Smooth muscle cell (in vitro differentiated cells): ENCODE measurements around the gene SPON1. TPM values are rescaled to one million over a fixed set of nuclear protein-coding genes. Genes with fewer than 3 reads are reported as not detected.

Experiments
- DNase-seq: peaks from one replicate; lab custom pipeline; 2025; ENCODE audit not compliant: unreplicated experiment; lab: John Stamatoyannopoulos, UW
- H2AFZ ChIP-seq: fragments of 200-600 bp; sonication (generic); 2 replicates; pipeline ENCODE4 v1.6.0; 2016; ENCODE audit warnings: antibody characterized with exemption, low read depth, mild to moderate bottlenecking
- H3F3A ChIP-seq: fragments of 200-600 bp; sonication (generic); 2 replicates; pipeline ENCODE4 v1.6.0; 2017; ENCODE audit warnings: antibody characterized with exemption, low read depth
- H3K27ac ChIP-seq: fragments of 200-600 bp; sonication (generic); 2 replicates; pipeline ENCODE4 v1.5.1; 2016; ENCODE audit warnings: low read depth, mild to moderate bottlenecking
- H3K27me3 ChIP-seq: fragments of 200-600 bp; sonication (generic); 2 replicates; pipeline ENCODE4 v1.6.1; 2016; ENCODE audit warnings: low read depth, mild to moderate bottlenecking
- H3K36me3 ChIP-seq: fragments of 200-600 bp; sonication (generic); 2 replicates; pipeline ENCODE4 v1.5.1; 2016; ENCODE audit warnings: low read depth
- H3K4me1 ChIP-seq: fragments of 200-600 bp; sonication (generic); 2 replicates; pipeline ENCODE4 v1.5.1; 2016; ENCODE audit warnings: low read depth
- H3K4me2 ChIP-seq: fragments of 200-600 bp; sonication (generic); 2 replicates; pipeline ENCODE4 v1.6.0; 2016; ENCODE audit warnings: mild to moderate bottlenecking
- H3K4me3 ChIP-seq: fragments of 200-600 bp; sonication (generic); 2 replicates; pipeline ENCODE4 v1.5.1; 2016; ENCODE audit warnings: mild to moderate bottlenecking
- H3K79me2 ChIP-seq: fragments of 200-600 bp; sonication (generic); 2 replicates; pipeline ENCODE4 v1.6.0; 2016; ENCODE audit warnings: low read depth, mild to moderate bottlenecking
- H3K9ac ChIP-seq: fragments of 200-600 bp; sonication (generic); 2 replicates; pipeline ENCODE4 v1.6.0; 2016; ENCODE audit warnings: low read depth
- H3K9me3 ChIP-seq: fragments of 200-600 bp; sonication (generic); replicated peaks from 2 replicates; pipeline ENCODE4 v1.5.1; 2016; ENCODE audit warnings: low read depth
- H4K20me1 ChIP-seq: fragments of 200-600 bp; sonication (generic); 2 replicates; pipeline ENCODE4 v1.6.0; 2016; ENCODE audit warnings: low read depth
- WGBS: methylation state at CpG from one replicate; pipeline ENCODE4 v1.1.7; 2016; ENCODE audit warnings: low lambda C conversion rate; 5-methylcytosine and 5-hydroxymethylcytosine counted together
- polyA plus RNA-seq: library from polyadenylated mRNA; unstranded; fragments of >200 nt; fragmentation: Nextera tagmentation; extraction: Ambion mirVana; gene quantifications from 2 replicates; pipeline ENCODE4 v1.2.1, GENCODE V29; 2016
- total RNA-seq: library from RNA; depleted of rRNA; stranded (reverse); fragments of >200 nt; gene quantifications from 2 replicates; pipeline ENCODE4 v1.2.3, GENCODE V29; 2014
- TF ChIP-seq, protein P1 (sequence below): fragments of 200-600 bp; sonication (generic); IDR thresholded peaks from 2 replicates; pipeline ENCODE4 v1.5.1; 2017; ENCODE audit warnings: borderline replicate concordance, mild to moderate bottlenecking, antibody characterized with exemption; ENCODE audit not compliant: insufficient read depth, poor library complexity, severe bottlenecking

The SPON1 gene
- total and polyA plus RNA-seq, 2 experiments from 2014 or later = 38.0 to 40.6 TPM

DNA sequence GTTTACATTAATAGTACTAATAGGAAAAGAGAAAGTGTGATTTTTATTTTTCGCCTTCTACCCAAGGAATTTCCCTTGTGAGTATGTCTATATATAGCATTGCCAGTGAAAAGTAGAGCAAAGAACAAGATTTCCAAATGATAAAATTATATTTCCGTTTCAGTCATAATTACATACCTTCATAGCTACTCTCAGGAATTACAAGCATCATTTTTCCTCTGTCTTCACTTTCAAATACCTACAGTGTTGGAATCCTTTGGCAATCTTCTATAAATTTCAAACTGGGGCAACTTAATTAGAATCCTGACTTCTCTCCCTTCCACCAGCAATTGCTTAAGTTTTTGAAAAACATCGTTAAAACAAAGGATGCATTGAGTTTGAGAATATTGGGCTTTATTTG lies 35.5 kb upstream of the SPON1 start:
- DNase-seq = no peak
- no peak overlapping the region for H2AFZ ChIP-seq
- H3K4me2 ChIP-seq = no peak overlapping the region
- H3K9me3 ChIP-seq = no peaks in the 10 kb centered on the region
- TF ChIP-seq, protein P1, sequence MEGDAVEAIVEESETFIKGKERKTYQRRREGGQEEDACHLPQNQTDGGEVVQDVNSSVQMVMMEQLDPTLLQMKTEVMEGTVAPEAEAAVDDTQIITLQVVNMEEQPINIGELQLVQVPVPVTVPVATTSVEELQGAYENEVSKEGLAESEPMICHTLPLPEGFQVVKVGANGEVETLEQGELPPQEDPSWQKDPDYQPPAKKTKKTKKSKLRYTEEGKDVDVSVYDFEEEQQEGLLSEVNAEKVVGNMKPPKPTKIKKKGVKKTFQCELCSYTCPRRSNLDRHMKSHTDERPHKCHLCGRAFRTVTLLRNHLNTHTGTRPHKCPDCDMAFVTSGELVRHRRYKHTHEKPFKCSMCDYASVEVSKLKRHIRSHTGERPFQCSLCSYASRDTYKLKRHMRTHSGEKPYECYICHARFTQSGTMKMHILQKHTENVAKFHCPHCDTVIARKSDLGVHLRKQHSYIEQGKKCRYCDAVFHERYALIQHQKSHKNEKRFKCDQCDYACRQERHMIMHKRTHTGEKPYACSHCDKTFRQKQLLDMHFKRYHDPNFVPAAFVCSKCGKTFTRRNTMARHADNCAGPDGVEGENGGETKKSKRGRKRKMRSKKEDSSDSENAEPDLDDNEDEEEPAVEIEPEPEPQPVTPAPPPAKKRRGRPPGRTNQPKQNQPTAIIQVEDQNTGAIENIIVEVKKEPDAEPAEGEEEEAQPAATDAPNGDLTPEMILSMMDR = no peak
- 93% methylated on average over 3 of the region's 3 CpGs for WGBS
- no peaks in the 10 kb centered on the region for H4K20me1 ChIP-seq
- H3K36me3 ChIP-seq = no peaks in the 10 kb centered on the region
- H3K27me3 ChIP-seq = peaks cover 52% of the 10 kb centered on the region
- H3F3A ChIP-seq = no peaks in the 10 kb centered on the region
- no peak overlapping the region for H3K4me3 ChIP-seq
- no peak overlapping the region for H3K27ac ChIP-seq
- H3K9ac ChIP-seq = no peak overlapping the region
- no peaks in the 10 kb centered on the region for H3K79me2 ChIP-seq
- H3K4me1 ChIP-seq = no peaks in the 10 kb centered on the region

- H4K20me1 ChIP-seq = no peaks in the 10 kb centered on the region
- H2AFZ ChIP-seq = no peak overlapping the region
- WGBS = 90% methylated on average over 1 of the region's 1 CpG
- H3K9me3 ChIP-seq = no peaks in the 10 kb centered on the region
- no peak overlapping the region for H3K9ac ChIP-seq
- H3K4me3 ChIP-seq = no peak overlapping the region
- H3F3A ChIP-seq = no peaks in the 10 kb centered on the region
- no peak overlapping the region for H3K27ac ChIP-seq
- no peak overlapping the region for H3K4me2 ChIP-seq
- no peaks in the 10 kb centered on the region for H3K4me1 ChIP-seq
- no peaks in the 10 kb centered on the region for H3K36me3 ChIP-seq
- H3K79me2 ChIP-seq = no peaks in the 10 kb centered on the region
- no peak for DNase-seq
- peaks cover 51% of the 10 kb centered on the region for H3K27me3 ChIP-seq
- TF ChIP-seq, protein P1 = no peak
Observed at GRCh38 chr11:13927481-13927880, 35.0 kb upstream of the SPON1 start.

DNA sequence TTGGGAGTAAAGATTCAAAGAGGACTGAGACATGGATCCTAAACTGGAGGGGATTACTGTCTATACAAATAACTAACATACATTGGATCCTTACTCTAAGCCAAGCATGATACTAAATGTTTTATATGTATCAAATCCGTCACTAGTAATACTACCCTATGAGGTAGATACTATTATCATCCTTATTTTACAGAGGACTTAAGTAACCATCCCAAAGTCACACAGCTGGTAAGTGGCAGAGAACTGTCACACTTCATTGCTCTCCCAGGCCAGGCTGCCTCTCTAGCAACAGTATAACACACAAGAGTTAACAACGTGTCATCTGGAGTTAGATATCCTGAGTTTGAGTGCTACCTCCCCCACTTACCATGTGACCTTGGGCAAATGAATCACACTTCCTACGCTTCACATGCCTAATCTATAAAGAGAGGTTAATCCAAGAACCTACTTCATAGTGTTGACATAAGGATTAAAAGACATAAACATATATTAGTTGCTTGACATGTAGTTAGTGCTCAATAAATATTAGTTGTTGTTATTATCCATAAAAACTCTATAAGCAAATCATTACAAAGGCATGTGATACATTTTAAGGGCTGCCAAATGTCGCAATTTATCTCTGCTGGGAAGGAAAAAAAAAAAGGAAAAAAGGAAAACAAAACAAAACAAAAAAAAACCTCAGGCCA lies 33.8 kb upstream of the SPON1 start:
- no peaks in the 10 kb centered on the region for H3K79me2 ChIP-seq
- H3K27ac ChIP-seq = peak overlapping the region; percentile 18
- H3F3A ChIP-seq = no peaks in the 10 kb centered on the region
- TF ChIP-seq, protein P1 = no peak
- peaks cover 43% of the 10 kb centered on the region for H3K27me3 ChIP-seq
- no peaks in the 10 kb centered on the region for H3K4me1 ChIP-seq
- H3K9me3 ChIP-seq = no peaks in the 10 kb centered on the region
- no peaks in the 10 kb centered on the region for H4K20me1 ChIP-seq
- DNase-seq = no peak
- H3K9ac ChIP-seq = peak overlapping the region; percentile 14
- H3K36me3 ChIP-seq = no peaks in the 10 kb centered on the region
- WGBS = 21% methylated on average over 4 of the region's 4 CpGs
- H3K4me3 ChIP-seq = no peak overlapping the region
- peak overlapping the region; percentile 73 for H3K4me2 ChIP-seq
- H2AFZ ChIP-seq = no peak overlapping the region

GRCh38 chr11:13929395-13929891 lies 33.1 kb upstream of the SPON1 start:
- DNase-seq = no peak
- no peak overlapping the region for H3K27ac ChIP-seq
- H3K4me2 ChIP-seq = peak overlapping the region; percentile 73
- TF ChIP-seq, protein P1 = no peak
- no peaks in the 10 kb centered on the region for H3K4me1 ChIP-seq
- no peaks in the 10 kb centered on the region for H4K20me1 ChIP-seq
- no peaks in the 10 kb centered on the region for H3K9me3 ChIP-seq
- H2AFZ ChIP-seq = no peak overlapping the region
- H3K79me2 ChIP-seq = no peaks in the 10 kb centered on the region
- H3K9ac ChIP-seq = no peak overlapping the region
- H3K36me3 ChIP-seq = no peaks in the 10 kb centered on the region
- H3K27me3 ChIP-seq = peaks cover 43% of the 10 kb centered on the region
- no peak overlapping the region for H3K4me3 ChIP-seq
- H3F3A ChIP-seq = no peaks in the 10 kb centered on the region
- 48% methylated on average over 3 of the region's 3 CpGs for WGBS
